Right lobe of liver (tissue), 4 donors: ENCODE data around the gene MINDY3.

Source experiments
- POLR2A ChIP-seq: fragments of 450-650 bp; IDR thresholded peaks from one replicate; pipeline ENCODE4 v1.6.1; 2017; ENCODE audit warnings: antibody characterized with exemption, mild to moderate bottlenecking
- TF ChIP-seq, protein P1 (sequence below), 4 donors: fragments of 200-600 bp in 3 of 4; fragments of 450-650 bp in 1 of 4; IDR thresholded peaks; one replicate each; pipeline versions ENCODE4 v1.5.1 to v1.8.0; 2016 to 2022; ENCODE audit warnings: antibody characterized with exemption in 4 of 4, mild to moderate bottlenecking in 2 of 4
- donor health status: DM: no; HTN: no; CAD: no.
- donor health status: DM: no; HTN: no; CAD: no.
- donor health status: DM: no; HTN: yes; CAD: no.

DNA sequence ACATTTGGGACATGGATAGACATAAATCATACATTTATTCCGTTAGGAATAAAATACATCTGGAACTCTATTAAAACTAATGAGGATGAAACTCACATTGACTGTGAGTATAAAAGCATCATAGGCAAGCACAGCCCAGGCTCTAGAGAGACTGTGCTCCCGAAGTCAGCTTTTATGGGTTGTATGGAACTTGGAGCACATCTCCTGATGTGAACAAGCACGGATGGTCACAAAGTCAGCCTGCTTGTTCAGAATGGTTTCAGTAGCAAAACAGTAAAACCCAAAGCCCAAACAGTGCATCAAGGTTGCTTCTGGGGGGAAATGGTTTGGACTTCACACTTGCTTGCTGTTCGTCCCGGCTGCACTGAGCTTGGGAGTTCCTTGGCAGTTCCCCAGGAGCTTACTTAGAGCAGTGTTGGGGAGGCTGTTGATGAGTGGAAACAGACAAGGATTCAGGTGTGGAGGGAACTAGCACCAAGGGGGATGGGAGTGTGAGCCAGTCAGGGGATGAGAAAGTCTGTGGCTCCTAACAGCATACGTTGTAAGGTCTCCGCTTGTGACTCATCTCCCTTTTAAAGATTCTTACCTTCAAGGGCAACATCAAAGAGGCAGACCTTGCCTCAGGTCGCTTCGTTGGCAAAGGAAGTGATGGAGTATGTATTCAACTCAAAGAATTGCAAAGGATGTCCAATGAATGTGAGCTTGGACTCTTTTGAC, 120.9 kb downstream of the MINDY3 start:
- TF ChIP-seq, protein P1, sequence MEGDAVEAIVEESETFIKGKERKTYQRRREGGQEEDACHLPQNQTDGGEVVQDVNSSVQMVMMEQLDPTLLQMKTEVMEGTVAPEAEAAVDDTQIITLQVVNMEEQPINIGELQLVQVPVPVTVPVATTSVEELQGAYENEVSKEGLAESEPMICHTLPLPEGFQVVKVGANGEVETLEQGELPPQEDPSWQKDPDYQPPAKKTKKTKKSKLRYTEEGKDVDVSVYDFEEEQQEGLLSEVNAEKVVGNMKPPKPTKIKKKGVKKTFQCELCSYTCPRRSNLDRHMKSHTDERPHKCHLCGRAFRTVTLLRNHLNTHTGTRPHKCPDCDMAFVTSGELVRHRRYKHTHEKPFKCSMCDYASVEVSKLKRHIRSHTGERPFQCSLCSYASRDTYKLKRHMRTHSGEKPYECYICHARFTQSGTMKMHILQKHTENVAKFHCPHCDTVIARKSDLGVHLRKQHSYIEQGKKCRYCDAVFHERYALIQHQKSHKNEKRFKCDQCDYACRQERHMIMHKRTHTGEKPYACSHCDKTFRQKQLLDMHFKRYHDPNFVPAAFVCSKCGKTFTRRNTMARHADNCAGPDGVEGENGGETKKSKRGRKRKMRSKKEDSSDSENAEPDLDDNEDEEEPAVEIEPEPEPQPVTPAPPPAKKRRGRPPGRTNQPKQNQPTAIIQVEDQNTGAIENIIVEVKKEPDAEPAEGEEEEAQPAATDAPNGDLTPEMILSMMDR (IDR thresholded peaks at IDR 0.05): no peak
- no peak for TF ChIP-seq POLR2A
